Activated T-cell treated with anti-CD3 and anti-CD28 coated beads, Interleukin-2, amount 50 U/mL, for 4 hours (primary cell): ENCODE data around the gene CDCA4. TPM values are rescaled to one million over a fixed set of nuclear protein-coding genes. Genes with fewer than 3 reads are reported as not detected.
A peak's percentile ranks its signal among the peaks of the same experiment; 100 is the strongest.
"Not testable (repeated sequence)": the region's sequence is repeated elsewhere in the genome, so short reads cannot be mapped to it uniquely, and the experiment has no call there.

Experiments
- ATAC-seq, 2 donors: fragments of 200-7000 bp; cut with Tn5 transposase; one replicate each; pipeline ENCODE4 v1.10.0; 2021
- DNase-seq: peaks from one replicate; pipeline ENCODE4 v3.0.0-alpha.2; 2020
- H3K27me3 Mint-ChIP-seq: one replicate; pipeline ENCODE4 v1.8.0; 2021; ENCODE audit warnings: low read depth, mixed read lengths
- H3K36me3 Mint-ChIP-seq: one replicate; pipeline ENCODE4 v1.8.0; 2022; ENCODE audit warnings: mixed read lengths; ENCODE audit not compliant: insufficient read depth
- H3K4me1 Mint-ChIP-seq: one replicate; pipeline ENCODE4 v1.8.0; 2021; ENCODE audit warnings: low read depth, mixed read lengths
- H3K4me3 Mint-ChIP-seq: one replicate; pipeline ENCODE4 v1.8.0; 2021; ENCODE audit warnings: mild to moderate bottlenecking, moderate library complexity, mixed read lengths
- H3K9me3 Mint-ChIP-seq: one replicate; pipeline ENCODE4 v1.8.0; 2021; ENCODE audit warnings: mixed read lengths
- total RNA-seq, 3 donors: library from RNA; stranded (reverse); gene quantifications; one replicate each; pipeline ENCODE4 v1.2.1, GENCODE V29; 2021

The CDCA4 gene
- total RNA-seq, 3 donors from 2014 or later: 55.1 to 72.2 (median 58.3) TPM

DNA sequence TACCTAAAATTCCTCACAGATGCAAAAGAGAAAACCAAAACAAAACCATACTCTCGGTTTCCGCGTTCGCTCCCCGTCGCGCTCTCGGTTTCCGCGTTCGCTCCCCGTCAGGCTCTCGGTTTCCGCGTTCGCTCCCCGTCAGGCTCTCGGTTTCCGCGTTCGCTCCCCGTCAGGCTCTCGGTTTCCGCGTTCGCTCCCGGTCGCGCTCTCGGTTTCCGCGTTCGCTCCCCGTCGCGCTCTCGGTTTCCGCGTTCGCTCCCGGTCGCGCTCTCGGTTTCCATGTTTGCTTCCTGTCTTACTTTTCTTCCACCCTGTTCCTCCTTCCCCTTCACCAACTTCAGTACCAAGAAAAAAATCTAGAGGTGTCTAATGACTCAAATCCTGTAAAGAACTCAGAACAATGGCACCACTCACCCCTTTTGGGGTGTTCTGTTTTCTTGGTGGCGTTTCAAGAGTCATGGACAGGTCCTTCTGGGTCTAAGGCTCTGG lies 12.6 kb upstream of the CDCA4 start:
- not testable (repeated sequence) for H3K9me3 Mint-ChIP-seq, DNase-seq, H3K36me3 Mint-ChIP-seq, H3K27me3 Mint-ChIP-seq
- peaks cover 13% of the 10 kb centered on the region for H3K4me1 Mint-ChIP-seq
- H3K4me3 Mint-ChIP-seq: peak overlapping the region; percentile 78
- peak in 1 of 2 donors; percentile 57 for ATAC-seq

DNA sequence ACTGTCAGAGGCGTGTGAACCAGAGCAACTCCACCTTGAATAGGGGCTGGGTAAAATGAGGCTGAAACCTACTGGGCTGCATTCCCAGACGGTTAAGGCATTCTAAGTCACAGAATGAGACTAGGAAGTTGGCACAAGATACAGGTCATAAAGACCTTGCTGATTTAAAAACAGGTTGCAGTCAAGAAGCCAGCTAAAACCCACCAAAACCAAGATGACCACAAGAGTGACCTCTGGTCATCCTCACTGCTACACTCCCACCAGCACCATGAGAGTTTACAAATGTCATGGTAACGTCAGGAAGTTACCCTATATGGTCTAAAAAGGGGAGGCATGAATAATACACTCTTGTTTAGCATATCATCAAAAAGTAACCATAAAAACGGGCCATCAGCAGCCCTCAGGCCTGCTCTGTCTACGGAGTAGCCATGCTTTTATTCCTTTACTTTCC lies 11.6 kb upstream of the CDCA4 start:
- not testable (repeated sequence) for H3K9me3 Mint-ChIP-seq, H3K36me3 Mint-ChIP-seq, DNase-seq, ATAC-seq, H3K27me3 Mint-ChIP-seq
- Mint-ChIP-seq H3K4me1 (peaks cover 16% of the 10 kb centered on the region), H3K4me3 (peak overlapping the region; percentile 16)

DNA sequence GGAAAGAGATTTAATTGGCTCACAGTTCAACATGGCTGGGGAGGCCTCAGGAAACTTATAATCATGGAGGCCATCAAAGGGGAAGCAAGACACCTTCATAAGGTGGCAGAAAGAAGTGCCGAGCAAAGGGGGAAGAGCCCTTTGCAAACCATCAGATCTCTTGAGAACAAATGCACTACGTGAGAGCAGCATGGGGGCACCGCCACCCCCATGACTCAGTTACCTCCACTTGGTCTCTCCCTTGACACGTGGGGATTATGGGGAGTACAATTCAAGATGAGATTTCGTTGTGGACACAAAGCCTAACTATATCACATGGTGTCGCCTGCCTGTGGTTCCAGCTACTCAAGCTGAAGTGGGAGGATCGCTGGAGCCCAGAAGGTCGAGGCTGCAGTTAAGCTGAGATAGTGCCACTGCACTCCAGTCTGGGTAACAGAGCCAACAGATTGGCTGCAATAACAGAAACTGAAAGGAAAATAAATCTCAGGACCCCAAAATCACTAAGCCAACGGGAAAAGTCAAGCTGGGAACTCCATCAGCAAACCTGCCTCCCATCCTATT lies 10.0 kb upstream of the CDCA4 start:
- Mint-ChIP-seq H3K36me3 (no peaks in the 10 kb centered on the region), H3K9me3 (peaks cover 2% of the 10 kb centered on the region), H3K27me3 (no peaks in the 10 kb centered on the region), H3K4me1 (peaks cover 25% of the 10 kb centered on the region), H3K4me3 (no peak overlapping the region)
- DNase-seq (no peak), ATAC-seq (no peak)

DNA sequence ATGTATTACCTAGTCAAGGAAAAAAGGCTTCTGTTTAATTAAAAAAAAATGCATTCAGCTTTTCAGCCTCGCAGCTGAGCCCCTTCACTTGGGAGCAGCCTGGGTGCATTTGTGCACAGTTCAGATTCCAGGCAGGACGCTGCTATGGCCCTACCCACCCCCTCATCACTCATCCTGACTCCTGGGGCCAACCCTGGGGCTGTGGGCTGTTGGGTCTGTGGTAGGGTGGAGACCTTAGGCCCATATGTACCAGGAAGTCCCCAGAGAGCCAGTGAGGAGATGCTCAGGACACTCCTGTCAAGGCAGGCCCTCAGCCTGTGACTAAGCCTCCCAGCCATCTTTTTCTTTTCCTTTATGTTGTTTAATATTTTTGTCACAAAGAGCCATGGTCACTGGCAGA lies 9.3 kb upstream of the CDCA4 start:
- Mint-ChIP-seq H3K4me1 (peaks cover 33% of the 10 kb centered on the region), H3K9me3 (peaks cover 2% of the 10 kb centered on the region), H3K27me3 (no peaks in the 10 kb centered on the region), H3K36me3 (no peaks in the 10 kb centered on the region), H3K4me3 (no peak overlapping the region)
- DNase-seq (no peak), ATAC-seq (no peak)

DNA sequence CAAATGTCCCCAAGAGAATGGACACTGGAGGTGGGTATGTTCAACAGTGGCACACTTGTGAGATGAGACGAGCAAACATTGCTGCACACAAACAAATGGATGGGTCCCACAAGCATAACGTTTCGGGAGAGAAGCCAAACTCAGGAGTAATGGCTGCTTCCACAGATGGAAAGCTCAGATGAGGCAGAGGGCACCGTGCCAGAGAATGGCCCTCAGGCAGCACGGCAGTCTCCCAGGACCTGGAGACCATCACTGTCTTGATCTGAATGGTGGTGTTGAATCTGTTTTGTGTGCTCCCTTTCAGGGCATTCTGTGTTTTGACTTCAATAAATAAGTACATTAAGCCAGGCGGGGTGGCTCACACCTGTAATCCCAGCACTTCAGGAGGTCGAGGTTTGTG lies 8.5 kb upstream of the CDCA4 start:
- ATAC-seq (no peak), DNase-seq (no peak)
- Mint-ChIP-seq H3K9me3 (peaks cover 2% of the 10 kb centered on the region), H3K4me3 (no peak overlapping the region), H3K4me1 (peaks cover 37% of the 10 kb centered on the region), H3K36me3 (no peaks in the 10 kb centered on the region), H3K27me3 (no peaks in the 10 kb centered on the region)

DNA sequence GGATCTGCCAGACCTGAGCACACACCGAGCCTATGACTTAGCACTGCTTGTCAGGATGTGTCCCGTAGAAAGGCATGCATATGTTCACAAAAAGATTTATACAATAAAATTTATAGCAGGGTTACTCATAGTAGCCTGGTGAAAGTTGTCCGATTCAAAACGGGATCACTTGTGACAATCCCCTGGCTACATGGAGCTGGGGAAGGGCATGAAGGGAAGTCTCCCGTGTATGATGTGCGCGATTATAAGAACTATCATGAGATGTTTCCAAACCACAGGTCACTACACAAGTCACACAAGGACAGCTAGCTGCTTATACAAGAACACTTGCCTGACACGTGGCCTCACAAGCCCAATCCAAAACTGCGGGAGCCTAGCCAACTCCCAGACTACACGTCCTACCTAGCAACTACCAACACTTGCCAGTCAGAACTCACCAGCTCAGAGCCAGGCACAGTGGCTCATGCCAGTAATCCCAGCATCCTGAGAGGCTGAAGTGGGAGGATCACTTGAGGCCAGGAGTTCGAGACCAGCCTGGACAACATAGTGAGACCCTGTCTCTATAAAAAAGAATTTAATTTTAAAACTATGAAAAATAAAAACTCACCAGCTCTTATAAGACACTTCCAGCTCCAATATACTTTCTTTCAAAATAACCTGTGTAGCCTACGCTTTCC lies 7.5 kb upstream of the CDCA4 start:
- H3K4me3 Mint-ChIP-seq: no peak overlapping the region
- DNase-seq (no peak), ATAC-seq (no peak)
- no peaks in the 10 kb centered on the region for H3K27me3 Mint-ChIP-seq
- H3K9me3 Mint-ChIP-seq: no peaks in the 10 kb centered on the region
- H3K4me1 Mint-ChIP-seq: peaks cover 41% of the 10 kb centered on the region
- no peaks in the 10 kb centered on the region for H3K36me3 Mint-ChIP-seq

DNA sequence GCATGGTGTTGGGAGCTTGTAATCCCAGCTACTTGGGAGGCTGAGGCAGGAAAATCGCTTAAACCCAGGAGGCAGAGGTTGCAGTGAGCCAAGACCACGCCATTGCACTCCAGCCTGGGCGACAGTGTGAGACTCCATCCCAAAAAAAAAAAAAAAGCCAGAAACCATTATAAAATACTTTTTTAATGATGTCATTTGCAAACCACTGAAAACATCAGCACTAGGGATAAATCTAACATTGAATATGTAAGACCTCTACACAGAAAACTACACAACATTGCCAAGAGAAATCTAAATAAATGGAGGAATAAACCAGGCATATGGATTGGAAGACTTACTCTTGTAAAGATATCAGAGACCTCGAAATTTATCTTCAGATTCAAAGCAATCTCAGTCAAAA lies 6.8 kb upstream of the CDCA4 start:
- DNase-seq, H3K36me3 Mint-ChIP-seq, H3K4me3 Mint-ChIP-seq, H3K27me3 Mint-ChIP-seq, H3K9me3 Mint-ChIP-seq, ATAC-seq: not testable (repeated sequence)
- H3K4me1 Mint-ChIP-seq: peaks cover 42% of the 10 kb centered on the region

DNA sequence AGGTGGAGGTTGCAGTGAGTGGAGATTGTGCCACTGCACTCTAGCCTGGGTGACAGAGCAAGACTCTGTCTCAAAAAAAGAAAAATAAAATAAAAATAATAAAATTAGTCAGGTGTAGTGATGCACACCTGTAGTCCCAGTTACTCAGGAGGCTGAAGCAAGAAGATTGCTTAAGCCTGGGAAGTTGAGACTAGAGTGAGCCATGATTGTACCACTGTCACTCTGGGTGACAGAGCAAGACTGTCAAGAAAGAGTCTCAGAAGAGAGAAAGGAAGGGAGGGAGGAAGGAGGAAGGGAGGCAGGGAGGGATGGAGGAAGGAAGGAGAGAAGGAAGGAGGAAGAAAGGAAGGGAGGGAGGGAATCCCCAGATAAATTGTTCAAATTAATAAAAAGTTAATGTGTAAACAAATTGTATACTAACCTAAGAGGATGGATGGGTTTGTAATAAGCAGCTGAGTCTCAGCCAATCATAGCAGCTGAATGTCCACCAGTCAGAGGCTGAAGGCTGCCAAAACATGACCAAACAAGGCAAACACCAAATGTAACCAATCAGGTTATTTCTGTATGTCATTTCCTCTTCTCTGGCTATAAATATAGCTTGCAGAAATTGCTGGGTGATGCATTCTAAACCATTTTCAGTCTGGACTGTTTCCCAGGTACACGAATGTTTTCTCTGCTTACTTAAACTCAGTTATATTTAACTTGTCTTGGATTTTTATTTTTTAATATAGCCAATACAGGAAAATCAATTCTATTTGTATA lies 6.1 kb upstream of the CDCA4 start:
- Mint-ChIP-seq H3K36me3 (no peaks in the 10 kb centered on the region), H3K9me3 (no peaks in the 10 kb centered on the region), H3K4me1 (peaks cover 42% of the 10 kb centered on the region), H3K4me3 (no peak overlapping the region), H3K27me3 (no peaks in the 10 kb centered on the region)
- no peak for DNase-seq
- ATAC-seq: no peak

DNA sequence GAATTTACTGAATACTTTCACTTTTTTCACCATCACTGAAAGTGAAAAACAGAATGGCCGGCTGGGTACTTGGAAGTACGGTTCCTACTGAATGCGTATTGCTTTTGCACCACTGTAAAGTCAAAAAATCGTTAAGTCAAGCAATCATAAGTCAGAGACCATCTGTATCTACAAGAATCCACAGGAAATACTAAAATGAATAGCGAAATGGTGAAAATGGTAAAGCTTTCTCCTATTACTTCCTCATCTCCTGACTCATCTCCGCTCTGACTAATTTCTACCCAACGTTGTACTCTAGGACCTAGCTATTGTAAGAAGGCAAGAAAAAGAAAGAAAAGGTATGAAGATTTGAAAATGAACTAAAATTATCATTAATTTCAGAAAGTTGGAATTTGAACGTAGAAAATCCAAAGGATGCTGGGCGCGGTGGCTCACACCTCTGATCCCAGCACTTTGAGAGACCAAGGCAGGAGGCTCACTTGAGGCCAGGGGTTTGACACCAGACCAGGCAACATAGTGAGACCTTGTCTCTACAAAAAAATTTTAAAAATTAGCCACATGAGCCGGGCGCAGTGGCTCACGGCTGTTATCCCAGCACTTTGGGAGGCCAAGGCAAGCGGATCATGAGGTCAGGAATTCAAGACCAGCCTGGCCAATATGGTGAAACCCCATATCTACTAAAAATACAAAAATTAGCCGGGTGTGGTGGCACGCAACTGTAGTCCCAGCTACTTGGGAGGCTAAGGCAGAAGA lies 5.3 kb upstream of the CDCA4 start:
- no peak for DNase-seq
- H3K9me3 Mint-ChIP-seq: no peaks in the 10 kb centered on the region
- H3K4me3 Mint-ChIP-seq: peak overlapping the region; percentile 20
- H3K4me1 Mint-ChIP-seq: peaks cover 49% of the 10 kb centered on the region
- peak; percentile 32 to 49 for ATAC-seq
- H3K27me3 Mint-ChIP-seq: no peaks in the 10 kb centered on the region
- H3K36me3 Mint-ChIP-seq: no peaks in the 10 kb centered on the region

DNA sequence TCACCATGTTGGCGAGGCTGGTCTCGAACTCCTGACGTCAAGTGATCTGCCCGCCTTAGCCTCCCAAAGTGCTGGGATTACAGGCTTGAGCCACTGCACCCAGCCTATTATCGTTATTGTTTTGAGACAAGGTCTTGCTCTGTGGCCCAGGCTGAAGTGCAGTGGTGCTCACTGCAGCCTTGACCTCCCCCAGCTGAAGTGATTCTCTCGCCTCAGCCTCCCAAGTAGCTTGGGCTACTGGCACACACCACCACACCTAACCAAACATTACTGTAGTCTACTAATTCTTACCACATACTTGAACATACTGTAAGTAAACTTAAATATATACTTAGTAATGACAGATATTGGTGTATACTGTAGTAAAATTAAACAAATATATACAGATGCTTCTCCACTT lies 4.5 kb upstream of the CDCA4 start:
- no peaks in the 10 kb centered on the region for H3K9me3 Mint-ChIP-seq
- H3K36me3 Mint-ChIP-seq: no peaks in the 10 kb centered on the region
- H3K4me1 Mint-ChIP-seq: peaks cover 49% of the 10 kb centered on the region
- no peak for ATAC-seq
- no peaks in the 10 kb centered on the region for H3K27me3 Mint-ChIP-seq
- H3K4me3 Mint-ChIP-seq: no peak overlapping the region
- DNase-seq: no peak

DNA sequence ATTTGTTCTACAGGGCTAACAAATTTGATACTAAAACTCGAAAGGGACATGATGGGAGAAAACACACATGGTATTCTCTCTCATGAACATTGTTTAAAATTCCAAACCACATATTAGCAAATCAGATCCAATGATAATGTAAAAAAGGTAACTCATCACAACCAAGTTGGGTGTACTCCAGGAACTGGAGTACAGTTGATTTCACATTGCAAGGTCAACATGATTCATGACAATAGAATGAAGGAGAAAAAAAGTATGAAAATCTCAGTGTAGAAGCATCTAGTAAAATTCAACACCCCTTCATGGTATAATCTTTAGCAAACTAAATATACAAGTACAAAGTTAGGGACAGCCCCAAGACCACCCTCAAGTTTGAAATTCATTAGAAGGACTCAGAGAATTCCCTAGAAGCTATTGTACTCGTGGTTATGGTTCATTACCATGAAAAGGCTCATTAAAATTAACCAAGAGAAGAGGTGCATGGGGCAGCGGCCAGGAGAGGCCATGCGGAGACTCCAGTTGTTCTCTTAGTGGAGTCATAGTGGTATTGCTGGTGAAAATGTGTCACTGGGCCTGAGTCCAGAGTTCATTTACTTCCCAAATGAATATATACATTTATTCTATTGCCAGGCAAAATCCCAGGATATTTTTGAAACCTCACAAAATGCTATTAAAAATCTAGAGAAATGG lies 3.1 kb upstream of the CDCA4 start:
- no peak for DNase-seq
- Mint-ChIP-seq H3K4me1 (peaks cover 61% of the 10 kb centered on the region), H3K4me3 (no peak overlapping the region), H3K9me3 (no peaks in the 10 kb centered on the region), H3K27me3 (no peaks in the 10 kb centered on the region), H3K36me3 (no peaks in the 10 kb centered on the region)
- no peak for ATAC-seq

DNA sequence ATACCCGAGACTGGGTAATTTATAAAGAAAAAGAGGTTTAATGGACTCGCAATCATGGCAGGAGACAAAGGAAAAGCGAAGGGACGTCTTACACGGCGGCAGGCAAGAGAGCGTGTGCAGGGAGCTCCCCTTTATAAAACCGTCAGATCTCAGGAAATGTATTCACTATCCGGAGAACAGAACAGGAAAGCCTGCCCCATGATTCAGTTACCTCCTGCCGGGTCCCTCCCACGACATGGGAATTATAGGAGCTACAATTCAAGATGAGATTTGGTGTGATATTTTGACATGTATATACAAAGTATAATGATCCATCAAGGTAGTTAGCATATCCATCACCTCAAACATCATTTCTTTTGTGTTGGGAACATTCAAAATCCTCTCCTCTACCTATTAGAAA lies 2.3 kb upstream of the CDCA4 start:
- ATAC-seq (no peak), DNase-seq (no peak)
- Mint-ChIP-seq H3K36me3 (no peaks in the 10 kb centered on the region), H3K4me3 (peak overlapping the region; percentile 6), H3K4me1 (peaks cover 69% of the 10 kb centered on the region), H3K9me3 (no peaks in the 10 kb centered on the region), H3K27me3 (no peaks in the 10 kb centered on the region)

DNA sequence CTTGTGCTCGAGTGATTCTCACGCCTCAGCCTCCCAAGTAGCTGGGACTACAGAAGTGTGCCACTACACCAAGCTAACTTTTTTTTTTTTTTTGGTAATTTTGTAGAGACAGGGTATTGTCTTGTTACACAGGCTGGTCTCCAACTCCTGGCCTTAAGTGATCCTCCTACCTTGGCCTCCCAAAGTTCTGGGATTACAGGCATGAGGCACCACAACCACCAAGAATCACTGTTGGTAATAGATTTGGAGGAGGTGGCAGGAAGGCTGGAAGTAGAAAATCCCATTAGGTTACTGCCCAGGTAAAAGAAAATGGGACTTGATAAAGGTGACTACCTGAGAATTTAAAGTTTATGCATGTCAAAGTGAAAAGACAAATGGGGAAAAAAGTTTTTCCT lies 1.4 kb upstream of the CDCA4 start:
- Mint-ChIP-seq H3K4me1 (peaks cover 73% of the 10 kb centered on the region), H3K36me3 (peaks cover 2% of the 10 kb centered on the region), H3K27me3 (no peaks in the 10 kb centered on the region), H3K4me3 (peak overlapping the region; percentile 92), H3K9me3 (no peaks in the 10 kb centered on the region)
- ATAC-seq: no peak
- DNase-seq: no peak
